Endothelial cell of umbilical vein (primary cell): ENCODE data around the gene ZRANB1.

Experiments
- CTCF ChIP-seq, 2 donors: IDR thresholded peaks; 1 replicate in 1 of 2; 2 replicates in 1 of 2; pipeline ENCODE4 v1.5.1; 2011; ENCODE audit warnings: low read length in 2 of 2, mild to moderate bottlenecking in 2 of 2, moderate library complexity in 2 of 2, control low read depth in 1 of 2, inconsistent platforms in 1 of 2, low read depth in 1 of 2; ENCODE audit not compliant: insufficient read depth in 1 of 2; ENCODE audit errors: extremely low read depth in 1 of 2
- EZH2 ChIP-seq: IDR thresholded peaks from 2 replicates; pipeline ENCODE4 v1.6.1; 2012; ENCODE audit warnings: borderline replicate concordance, low read depth, mild to moderate bottlenecking, moderate library complexity, low read length, inconsistent platforms; ENCODE audit not compliant: severe bottlenecking
- FOS ChIP-seq: IDR thresholded peaks from 2 replicates; pipeline ENCODE4 v1.6.1; 2011; ENCODE audit warnings: mild to moderate bottlenecking, low read length, moderate library complexity, borderline replicate concordance; ENCODE audit not compliant: insufficient read depth
- GATA2 ChIP-seq: IDR thresholded peaks from 2 replicates; pipeline ENCODE4 v1.7.0; 2011; ENCODE audit warnings: low read depth, mild to moderate bottlenecking, moderate library complexity, mixed read lengths, low read length; ENCODE audit not compliant: insufficient read length, insufficient read depth
- JUN ChIP-seq: IDR thresholded peaks from 2 replicates; pipeline ENCODE4 v1.6.1; 2011; ENCODE audit warnings: borderline replicate concordance, low read depth; ENCODE audit not compliant: insufficient read length, insufficient read depth
- MAX ChIP-seq: IDR thresholded peaks from 2 replicates; pipeline ENCODE4 v1.6.1; 2011; ENCODE audit not compliant: insufficient read depth, insufficient read length
- MYC ChIP-seq: IDR thresholded peaks from one replicate; pipeline ENCODE4 v1.6.1; 2011; ENCODE audit warnings: mild to moderate bottlenecking, low read depth, low read length
- POLR2A ChIP-seq: IDR thresholded peaks from 2 replicates; pipeline ENCODE4 v1.6.1; 2012; ENCODE audit warnings: low read depth, mild to moderate bottlenecking, control low read depth, low read length
- POLR2AphosphoS5 ChIP-seq: IDR thresholded peaks from 2 replicates; pipeline ENCODE4 v1.6.1; 2012; ENCODE audit warnings: low read depth, mild to moderate bottlenecking, control low read depth, low read length, moderate library complexity; ENCODE audit not compliant: insufficient read depth

- TF ChIP-seq CTCF (IDR thresholded peaks at IDR 0.05; ENCODE audit: extremely low read depth in 1 of 2, insufficient read depth in 1 of 2, low read depth in 1 of 2, low read length in 2 of 2) (no peak), POLR2A (no peak), EZH2 (no peak), JUN (no peak), POLR2AphosphoS5 (no peak), MAX (no peak), MYC (no peak), GATA2 (no peak), FOS (no peak)
These were observed 36.4 kb downstream of the ZRANB1 start for GRCh38 chr10:124978376-124978725.
